ENCODE results near the gene CELSR1.

- TF ChIP-seq CTCF (IDR thresholded peaks at IDR 0.05) (no peak), REST (IDR thresholded peaks at IDR 0.05; ENCODE audit: insufficient read depth in 1 of 2, low read depth in 2 of 2, low read length in 1 of 2) (no peak), POLR2AphosphoS5 (IDR thresholded peaks at IDR 0.05; ENCODE audit: low read depth, low read length) (no peak)
Measured at GRCh38 chr22:46547179-46547882, 9.9 kb upstream of the CELSR1 start.
